HG03432 (cell line): Measurements from ENCODE around the gene FXYD4.
A peak's percentile ranks its signal among the peaks of the same experiment; 100 is the strongest.

ENCODE experiments used
- ATAC-seq: cut with Tn5 transposase; IDR thresholded peaks from one replicate; pipeline ENCODE4 v1.9.1; 2021; ENCODE audit warnings: mild to moderate bottlenecking, moderate library complexity; ENCODE audit not compliant: unreplicated experiment

Gene FXYD4

DNA sequence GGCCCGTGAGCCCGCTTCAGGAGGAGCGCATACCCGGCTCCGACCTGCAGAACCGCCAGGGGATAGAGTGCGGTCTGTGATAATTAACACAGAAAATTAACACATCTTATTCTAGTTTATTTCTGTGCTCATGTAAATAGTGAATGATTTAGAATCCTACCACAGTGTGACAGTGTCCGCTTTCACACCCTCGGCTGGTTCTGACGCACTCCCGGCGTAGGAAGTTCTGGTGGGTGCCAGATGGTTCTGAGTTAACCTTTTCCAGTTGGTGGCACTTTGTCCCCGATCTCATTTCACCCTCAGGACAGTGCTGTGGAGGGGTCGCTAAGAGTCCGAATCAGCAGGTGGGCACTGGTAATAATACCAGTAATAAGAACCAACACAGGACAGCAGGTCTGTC, 28.3 kb upstream of the FXYD4 start:
- no peak for ATAC-seq

DNA sequence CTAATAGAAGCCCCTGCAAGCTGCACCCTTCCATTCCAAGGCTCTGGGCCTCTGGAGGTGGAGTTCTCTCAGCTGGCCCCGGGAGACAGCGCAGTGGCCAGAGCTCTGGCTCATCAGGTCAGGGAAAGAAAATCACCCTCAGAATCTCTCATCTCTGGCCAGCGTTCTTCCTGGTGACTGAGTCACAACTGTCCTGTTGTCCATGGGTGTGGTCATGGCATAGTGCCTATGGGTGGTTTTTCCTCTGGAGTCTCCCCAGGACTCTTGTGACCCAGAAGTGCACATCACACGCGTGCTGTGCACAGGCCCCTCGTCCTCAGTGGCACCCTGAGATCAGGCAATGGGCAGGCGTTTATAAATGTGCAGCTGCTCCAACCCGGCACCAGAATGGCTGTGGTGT, 27.4 kb upstream of the FXYD4 start:
- ATAC-seq = no peak

DNA sequence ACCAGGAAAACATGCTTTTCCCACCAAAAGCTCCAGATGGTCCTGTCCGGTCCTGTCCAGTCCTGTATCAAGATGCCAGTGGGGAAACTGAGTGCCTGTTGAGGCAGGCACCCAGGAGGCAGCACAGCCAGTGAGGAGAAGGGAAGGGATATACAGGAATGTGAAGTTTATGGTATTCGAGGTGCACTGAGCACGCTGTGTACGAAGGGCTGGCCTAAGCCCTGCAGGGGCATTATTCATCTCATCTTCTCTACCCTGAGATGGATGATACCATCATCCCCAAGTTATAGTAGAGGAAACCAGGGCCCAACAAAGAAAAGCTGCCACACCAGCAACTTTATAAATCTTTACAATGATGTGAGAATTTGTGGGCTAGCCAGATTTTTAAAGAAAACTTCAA, 23.4 kb upstream of the FXYD4 start:
- ATAC-seq = peak; percentile 13

DNA sequence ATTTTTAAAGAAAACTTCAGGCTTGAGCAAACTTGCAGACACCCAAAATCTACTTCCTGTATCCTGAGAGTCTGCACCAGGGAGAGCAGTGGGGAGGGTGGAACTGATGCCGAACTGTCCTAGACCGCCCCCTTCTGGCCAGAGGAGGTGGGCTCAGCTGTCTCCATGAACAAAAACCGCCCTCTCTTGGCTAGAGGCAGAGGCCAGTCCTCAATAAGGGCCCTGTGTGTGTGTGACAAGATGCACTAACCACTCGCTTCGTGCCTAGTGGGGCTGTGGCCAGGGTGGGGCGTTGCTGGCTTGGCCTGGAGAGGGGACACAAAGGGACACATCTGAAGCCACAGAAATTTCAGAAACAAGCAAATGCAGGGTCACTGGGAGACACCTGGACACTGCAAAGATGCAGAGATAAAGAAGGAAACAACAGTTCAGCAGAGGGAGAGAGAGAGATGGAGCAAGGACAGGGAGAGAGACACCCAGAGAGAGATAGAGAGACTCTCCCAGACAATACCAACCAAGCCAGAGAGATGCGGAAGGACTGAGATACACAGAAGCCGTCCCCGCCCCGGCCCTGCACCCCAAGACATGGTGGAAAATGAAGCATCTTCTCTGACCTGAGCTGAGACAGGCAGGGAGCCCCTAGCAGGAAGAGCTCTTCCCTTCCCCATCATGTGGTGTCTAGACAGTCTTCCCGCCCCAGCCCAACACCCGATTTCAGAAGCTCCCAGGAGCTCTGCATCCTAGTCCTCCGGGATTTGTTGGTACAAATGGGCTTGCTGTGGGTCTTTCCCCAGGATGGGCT, 22.7 kb upstream of the FXYD4 start:
- peak; percentile 100 for ATAC-seq

DNA sequence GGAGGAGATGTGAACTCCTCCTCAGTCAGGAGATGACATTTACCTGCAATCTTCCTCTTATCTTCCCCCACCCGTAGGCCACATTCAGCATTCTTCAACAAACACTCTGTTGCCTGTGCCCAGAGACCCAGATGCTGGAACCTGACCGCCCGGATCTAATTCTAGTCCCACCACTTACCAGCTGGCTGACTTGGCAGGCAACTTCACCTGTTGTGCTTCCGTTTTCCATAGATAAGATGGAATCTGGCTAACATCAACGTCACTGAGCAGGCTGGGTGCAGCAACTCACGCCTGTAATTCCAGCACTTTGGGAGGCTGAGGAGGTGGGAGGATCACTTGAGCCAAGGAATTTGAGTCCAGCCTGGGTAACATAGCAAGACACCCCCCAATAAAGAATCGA, 21.3 kb upstream of the FXYD4 start:
- ATAC-seq = no peak

DNA sequence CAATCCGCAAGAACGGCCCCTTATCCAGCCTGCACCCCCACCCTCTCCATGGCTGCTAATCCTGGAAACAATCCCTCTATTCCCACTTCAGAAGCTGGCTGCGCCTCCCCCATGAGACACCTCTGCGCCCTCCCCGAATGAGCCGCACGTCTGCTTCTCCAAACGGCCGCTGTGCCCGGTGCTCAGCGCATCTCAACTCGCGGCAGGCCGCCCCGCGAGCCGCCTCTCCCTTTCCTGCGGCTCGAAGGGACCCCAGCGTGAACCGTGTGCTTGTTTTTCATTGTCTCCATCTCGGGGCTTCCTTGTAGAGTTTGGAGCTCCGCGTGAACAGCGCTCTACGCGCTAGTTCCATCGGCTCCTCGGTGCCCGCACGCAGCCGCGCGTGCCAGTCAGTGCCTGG, 20.8 kb upstream of the FXYD4 start:
- ATAC-seq = no peak

DNA sequence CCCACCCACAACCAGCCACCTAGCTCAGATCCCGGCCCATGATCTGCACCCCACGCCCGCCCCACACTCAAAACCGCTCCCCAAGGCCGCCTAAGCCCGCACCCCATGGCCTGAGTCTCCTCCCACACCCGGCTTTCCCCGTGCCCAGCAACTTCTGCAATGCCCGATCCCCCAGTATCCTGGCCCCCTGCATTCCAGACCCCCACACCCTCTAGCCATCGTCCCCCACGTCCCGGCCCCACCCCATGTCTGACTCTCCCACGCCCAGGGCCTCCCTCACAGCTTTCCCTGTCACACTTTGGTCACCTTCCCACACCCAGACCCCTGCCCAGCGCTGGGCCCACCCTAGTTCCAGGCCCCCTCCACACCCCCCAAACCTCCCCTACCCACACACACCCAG, 20.1 kb upstream of the FXYD4 start:
- ATAC-seq = no peak

DNA sequence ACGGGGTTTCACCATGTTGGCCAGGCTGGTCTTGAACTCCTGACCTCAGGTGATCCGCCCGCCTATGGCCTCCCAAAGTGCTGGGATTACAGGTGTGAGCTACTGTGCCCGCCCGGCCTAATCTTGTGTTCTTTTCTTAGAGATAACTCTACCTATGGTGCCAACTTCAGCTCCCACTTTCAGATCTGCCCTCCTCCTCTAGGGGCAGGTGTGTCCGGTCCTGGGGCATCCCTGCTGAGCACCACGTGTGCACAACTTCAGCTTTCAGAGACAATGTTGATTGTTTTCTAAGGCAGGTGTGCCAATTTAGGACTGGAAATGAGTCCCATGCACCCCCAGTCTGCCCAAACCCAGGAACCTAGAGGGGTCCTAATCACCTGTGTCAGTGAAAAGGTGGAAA, 18.5 kb upstream of the FXYD4 start:
- ATAC-seq = no peak

DNA sequence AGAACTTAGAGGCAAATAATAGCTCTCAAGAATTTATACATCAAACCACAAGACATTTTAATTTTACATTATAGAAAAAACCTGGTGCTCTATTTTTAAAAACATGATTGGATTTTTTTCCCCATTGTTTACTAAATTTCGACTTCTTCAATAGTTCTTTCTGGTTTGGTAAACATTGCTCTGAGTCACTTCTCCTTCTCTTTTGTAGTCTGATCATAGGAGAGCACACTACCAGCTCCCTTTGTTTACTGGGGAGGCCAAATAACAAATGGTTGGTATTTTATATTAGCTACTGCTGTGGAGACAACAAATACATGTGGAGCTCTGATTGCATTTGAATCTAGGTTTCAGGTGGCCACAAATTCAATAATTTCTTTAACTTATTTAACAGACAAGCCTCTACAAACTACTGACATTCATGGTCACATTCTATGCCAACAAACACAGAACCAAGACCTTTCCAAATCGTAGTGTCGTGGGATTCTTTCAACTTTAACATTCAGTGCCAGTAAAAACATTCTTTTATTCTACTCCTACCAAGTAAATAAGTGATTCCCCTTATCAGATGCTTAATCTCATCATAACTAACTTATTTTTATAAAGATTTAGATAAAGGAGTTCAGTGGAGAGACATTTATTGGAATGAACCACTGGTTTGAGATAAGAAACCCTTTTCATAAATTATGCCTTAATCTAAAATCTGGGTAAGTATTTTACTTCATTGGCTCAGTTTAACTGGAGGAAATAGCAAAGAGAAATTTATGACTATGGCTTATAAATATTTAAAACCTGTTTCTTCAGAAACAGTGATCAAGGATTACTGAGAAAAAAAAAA, 17.7 kb upstream of the FXYD4 start:
- ATAC-seq = no peak

DNA sequence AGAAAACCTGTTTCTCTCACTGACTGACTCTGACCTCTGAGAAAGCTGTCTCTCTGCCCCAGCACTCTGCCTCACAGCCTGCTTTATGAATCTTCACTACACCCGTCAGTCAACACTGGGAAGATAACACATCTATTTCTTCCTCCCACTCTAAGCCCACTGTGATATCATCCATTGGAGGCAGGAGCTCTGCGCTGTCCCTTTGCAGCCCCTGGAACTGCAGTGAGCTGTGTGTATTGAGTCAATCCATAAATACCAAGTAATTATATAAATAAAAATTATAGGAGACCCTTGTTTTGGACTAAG, 17.2 kb upstream of the FXYD4 start:
- no peak for ATAC-seq

DNA sequence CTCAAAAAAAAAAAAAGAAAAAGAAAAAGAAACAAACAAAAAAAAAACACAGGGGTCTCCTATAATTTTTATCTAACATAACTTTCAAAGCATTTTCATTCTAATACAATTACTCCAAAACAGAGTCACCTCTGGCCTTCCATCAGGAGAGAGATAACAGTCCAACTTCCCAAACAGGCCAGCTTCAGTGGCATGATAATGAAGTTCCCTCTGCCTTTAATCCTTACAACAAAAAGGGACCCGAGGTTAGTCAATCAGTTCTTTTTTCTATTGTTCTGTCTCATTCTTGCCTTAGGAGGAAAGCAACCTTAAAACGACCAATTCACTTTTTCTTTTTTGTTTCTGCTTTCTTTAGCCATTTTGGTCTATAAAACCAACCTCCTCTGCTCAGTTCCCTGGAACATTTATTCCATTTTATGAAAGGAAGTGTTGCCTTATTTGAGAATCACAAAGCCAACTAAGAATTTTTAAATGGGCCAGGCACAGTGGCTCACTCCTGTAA, 16.5 kb upstream of the FXYD4 start:
- no peak for ATAC-seq

DNA sequence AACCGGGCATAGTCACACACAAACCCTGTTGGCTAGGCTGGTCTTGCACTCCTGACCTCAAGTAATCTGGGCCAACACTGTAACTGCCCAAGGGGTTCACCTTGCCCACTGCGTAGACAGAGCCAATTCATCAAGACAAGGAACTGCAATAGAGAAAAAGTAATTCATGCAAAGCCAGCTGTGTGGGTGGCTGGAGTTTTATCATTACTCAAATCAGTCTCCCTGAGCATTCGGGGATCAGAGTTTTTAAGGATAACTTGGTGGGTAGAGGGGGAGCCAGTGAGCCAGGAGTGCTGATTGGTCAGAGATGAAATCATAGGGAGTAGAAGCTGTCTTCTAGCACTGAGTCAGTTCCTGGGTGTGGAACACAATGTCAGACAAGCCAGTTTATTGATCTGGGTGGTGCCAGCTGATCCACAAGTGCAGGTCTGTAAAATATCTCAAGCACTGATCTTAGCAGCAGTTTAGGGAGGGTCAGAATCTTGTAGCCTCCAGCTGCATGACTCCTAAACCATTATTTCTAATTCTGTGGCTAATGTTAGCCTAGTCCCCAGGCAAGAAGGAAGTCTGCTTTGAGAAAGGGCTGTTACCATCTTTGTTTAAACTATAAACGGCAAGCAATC, 15.6 kb upstream of the FXYD4 start:
- no peak for ATAC-seq

DNA sequence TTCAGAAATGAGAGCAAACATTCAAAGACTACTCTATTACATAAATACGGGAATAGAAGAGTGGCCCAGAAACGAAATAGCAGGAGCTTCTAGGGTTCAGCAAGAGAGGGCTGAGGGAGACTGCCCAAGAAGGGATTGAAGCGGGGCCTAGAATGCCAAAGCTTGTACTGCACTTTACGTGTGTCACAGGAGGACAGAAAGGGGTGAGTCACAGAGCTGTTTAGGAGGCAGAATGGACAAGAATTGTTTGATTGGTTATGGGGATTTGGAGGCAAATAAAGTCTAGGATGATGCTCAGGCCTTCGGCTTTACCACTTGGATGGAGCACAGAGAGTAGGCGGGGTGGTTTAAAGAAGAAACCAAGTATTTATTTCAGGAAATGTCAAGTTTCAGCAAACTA, 11.3 kb upstream of the FXYD4 start:
- ATAC-seq = no peak

DNA sequence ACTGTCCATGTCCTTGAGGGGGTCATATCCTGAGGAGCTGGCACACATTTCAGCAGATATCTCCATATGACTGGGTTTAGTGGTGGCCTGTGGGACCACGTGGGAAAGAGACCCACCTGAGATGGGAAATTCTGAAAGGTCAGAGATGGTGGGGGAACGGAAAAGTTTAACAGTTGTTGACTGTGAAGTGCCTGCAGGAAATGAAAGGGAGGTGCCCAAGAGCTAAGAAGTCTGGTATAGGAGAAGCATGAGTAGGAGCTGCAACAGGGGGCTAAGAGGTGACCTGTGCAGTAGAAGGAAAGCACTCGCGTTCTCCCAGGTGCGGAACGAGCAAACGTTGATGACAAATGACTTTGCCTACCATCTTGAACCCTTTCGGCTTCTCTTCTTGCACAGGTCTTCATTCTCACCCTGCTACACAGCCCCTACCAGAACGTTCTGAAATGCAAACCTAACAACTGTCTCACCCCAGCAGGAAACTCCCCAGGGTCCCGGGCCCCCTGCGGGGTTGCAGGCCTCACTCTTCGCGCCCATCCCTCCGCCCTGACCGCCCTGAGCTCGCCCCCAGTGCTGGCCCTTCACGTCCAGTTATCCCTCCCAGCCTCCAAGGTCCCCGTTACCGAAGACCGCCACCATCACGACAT, 9.8 kb upstream of the FXYD4 start:
- no peak for ATAC-seq

DNA sequence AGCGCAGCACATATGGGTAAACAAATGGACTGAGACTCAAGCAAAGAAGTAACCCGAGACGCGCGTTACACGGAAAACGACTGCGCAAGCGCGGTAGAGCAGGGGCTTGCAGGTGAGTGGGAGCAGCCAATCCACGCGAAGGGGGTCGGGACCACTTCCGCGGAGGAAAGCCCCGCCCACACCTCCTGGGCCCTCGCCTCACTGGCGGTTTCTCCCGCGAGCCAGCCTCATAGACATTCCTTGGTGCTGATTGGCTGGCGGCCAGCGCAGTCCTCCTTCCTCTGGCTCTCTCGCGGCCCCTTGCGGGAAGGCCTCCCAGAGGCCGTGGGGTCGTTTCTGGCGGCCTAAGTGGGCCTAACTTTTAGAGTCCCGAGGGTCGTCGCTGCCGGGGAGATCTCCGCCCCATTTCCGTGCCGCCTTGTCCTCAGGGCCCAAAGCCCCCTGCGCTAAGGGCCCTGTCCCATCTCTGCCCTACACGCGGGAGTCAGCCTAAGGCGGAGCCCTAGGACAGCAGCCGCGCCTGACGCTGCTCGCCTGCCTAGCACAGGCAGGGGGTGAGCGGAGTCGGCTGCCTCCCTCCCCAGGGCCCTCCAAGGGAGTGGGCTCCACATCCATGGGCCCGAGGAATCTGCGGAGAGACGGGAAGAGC, 9.1 kb upstream of the FXYD4 start:
- ATAC-seq = peak; percentile 98

DNA sequence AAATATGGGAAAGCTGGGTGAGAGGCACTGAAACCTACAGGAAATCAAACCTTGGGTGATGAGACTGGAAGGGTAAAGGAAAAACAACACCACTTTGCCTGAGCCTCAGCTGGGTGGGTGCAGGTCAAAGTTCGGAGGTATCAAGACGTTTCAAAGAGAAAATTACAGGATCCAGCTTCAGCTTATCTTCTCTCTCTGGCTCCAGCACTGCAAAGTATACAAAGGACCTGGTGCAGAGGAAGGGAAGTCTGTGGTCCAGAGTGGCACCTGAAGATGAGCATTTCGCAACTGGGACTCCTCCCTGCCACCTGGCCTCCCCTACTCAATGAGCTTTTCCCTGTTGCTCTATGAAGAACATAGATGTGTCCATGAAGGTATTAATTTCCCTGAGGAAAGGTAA, 6.4 kb upstream of the FXYD4 start:
- ATAC-seq = no peak

DNA sequence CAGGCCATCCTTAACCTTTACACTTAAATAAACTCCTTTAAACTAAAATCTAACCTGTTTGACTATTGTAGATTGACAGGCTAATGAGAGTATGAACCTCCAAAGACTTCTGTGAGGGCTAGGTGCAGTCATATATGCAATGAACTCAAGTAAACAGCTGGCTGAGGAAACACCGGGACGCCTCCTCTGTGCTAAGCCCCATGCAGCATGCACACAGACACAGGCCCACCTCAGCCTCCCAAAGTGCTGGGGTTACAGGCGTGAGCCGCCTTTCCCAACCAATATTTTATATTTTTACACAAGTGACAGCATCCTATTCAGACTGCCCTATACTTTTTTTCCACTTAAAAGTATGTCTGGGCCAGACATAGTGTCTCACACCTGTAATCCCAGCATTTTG, 1.5 kb upstream of the FXYD4 start:
- ATAC-seq = no peak

DNA sequence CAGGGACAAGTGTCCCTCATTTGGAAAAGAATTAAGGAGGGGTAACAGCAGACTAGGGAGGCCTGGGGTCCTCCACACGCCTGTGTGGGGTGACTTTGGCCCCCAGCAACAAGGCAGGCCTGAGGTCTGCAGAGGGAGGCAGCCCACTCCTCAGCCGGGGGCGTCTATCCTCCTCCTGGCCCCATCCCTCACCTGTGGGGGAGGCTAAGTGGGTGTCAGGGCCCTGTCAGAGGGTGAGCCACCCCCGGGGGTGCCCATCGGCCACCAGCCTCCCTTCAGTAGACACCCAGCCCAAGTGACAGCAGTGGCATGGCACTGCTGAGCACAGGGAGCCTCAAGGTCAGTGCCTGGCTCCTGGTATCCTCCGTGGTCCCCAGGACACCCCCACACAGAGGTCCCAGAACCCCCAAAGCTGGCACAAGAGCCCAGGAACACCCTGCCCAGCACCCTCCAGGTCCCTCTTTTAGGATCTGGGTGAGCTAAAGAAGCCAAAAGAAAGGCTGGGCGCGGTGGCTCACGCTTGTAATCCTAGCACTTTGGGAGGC, 693 bp upstream of the FXYD4 start:
- no peak for ATAC-seq

DNA sequence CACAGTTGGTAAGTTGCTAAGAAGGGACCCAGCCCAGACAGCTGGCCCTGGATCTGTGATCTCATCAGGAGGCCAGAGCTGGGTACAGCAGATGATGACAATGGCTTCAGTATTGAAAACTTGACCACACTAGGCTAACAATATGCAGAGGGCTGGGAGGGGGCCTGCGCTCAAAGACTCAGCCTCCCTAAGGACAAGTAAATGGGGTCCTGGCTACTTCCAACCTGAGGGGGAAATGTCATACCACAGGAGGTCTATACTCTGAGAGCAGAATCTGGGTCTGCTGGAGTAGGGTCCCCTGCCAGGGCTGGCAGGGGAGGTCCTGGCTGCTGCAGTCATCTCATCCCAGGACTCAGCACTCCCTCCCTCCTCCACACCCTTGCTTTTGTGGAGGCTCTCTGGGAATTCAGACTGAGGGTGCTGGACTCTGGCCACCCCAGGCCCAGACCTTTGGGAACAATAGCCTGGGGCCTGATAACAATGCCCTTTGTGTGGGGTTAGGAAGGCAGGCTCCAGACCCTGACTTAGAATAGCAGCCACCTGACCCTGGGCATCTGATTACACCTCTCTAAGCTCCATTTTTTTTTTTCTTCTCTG, 1.4 kb downstream of the FXYD4 start:
- no peak for ATAC-seq

DNA sequence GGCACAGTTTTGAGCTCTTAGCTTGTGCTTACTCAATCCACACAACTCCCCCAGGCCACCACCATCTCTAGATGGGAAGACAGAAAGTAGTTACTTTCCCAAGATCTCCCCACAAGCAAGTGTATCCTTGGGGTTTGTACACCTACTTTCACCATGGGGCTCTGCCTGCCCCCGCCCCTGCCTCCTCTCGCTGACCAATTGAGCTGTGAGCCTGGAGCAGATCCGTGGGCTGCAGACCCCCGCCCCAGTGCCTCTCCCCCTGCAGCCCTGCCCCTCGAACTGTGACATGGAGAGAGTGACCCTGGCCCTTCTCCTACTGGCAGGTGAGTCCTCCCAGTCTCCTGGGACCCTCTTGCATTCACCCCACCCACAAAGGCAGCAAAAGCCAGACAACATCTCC, 2.0 kb downstream of the FXYD4 start:
- no peak for ATAC-seq
